Heart right ventricle (tissue), 16 donors: ENCODE results near the gene HOXC11. TPM values are rescaled to one million over a fixed set of nuclear protein-coding genes. Genes with fewer than 3 reads are reported as not detected.

Source experiments
- ATAC-seq, 8 donors: fragments of 200-7000 bp; cut with Tn5 transposase; one replicate each; pipeline ENCODE4 v1.9.1; 2020; ENCODE audit warnings: mild to moderate bottlenecking in 8 of 8, moderate library complexity in 8 of 8, moderate number of reproducible peaks in 1 of 8
- DNase-seq, 2 donors: peaks; one replicate each; pipeline ENCODE4 v3.0.0-alpha.2; 2020
- H3K27ac ChIP-seq, 10 donors: fragments of 200-600 bp; sonication (generic) in 2 of 10; one replicate each; pipeline versions ENCODE4 v1.5.0 to v1.8.0; 2020 to 2022; ENCODE audit warnings: mild to moderate bottlenecking in 3 of 10
- H3K27me3 ChIP-seq, 7 donors: fragments of 200-600 bp; one replicate each; pipeline ENCODE4 v1.8.0; 2021 to 2022; ENCODE audit warnings: mild to moderate bottlenecking in 2 of 7
- H3K36me3 ChIP-seq, 9 donors: fragments of 200-600 bp; sonication (generic) in 1 of 9; one replicate each; pipeline versions ENCODE4 v1.5.0 to v1.8.0; 2020 to 2022; ENCODE audit warnings: mild to moderate bottlenecking in 2 of 9
- H3K4me1 ChIP-seq, 9 donors: fragments of 200-600 bp; sonication (generic) in 1 of 9; one replicate each; pipeline versions ENCODE4 v1.5.0 to v1.8.0; 2020 to 2022; ENCODE audit warnings: mild to moderate bottlenecking in 4 of 9
- H3K4me3 ChIP-seq, 10 donors: fragments of 200-600 bp; sonication (generic) in 2 of 10; one replicate each; pipeline versions ENCODE4 v1.5.0 to v1.8.0; 2020 to 2022; ENCODE audit warnings: mild to moderate bottlenecking in 7 of 10, moderate library complexity in 2 of 10
- H3K9me3 ChIP-seq, 11 donors: fragments of 200-600 bp in 10 of 11; sonication (generic) in 2 of 11; one replicate each; pipeline versions ENCODE4 v1.5.0 to v1.8.0; 2013 to 2022; ENCODE audit warnings: mild to moderate bottlenecking in 2 of 11, control low read depth in 1 of 11, moderate library complexity in 1 of 11
- WGBS, 2 donors: extraction: QIAGEN DNeasy Blood & Tissue Kit; methylation state at CpG; one replicate each; pipeline ENCODE4 v1.1.7; 2013; ENCODE audit warnings: inconsistent platforms in 1 of 2; 5-methylcytosine and 5-hydroxymethylcytosine counted together
- intact Hi-C, 10 donors: fragments of 100-400 bp; cut with DNase I; formaldehyde crosslinking; loops; one replicate each; pipeline versions ENCODE4 v1.11.1 to v1.14.2; 2022
- polyA plus RNA-seq, 2 donors: library from polyadenylated mRNA; stranded (reverse); fragments of 200-250 nt; gene quantifications; one replicate each; pipeline ENCODE4 v1.2.3, GENCODE V29; 2013
- total RNA-seq, 10 donors: library from RNA; stranded (reverse); fragmentation: NEBNext Ultra II Directional in 3 of 10; extraction: Animal tissue kit (Norgen Biotek cat#: 25700) in 3 of 10; gene quantifications; one replicate each; pipeline versions ENCODE4 v1.2.1 to v1.2.4, GENCODE V29; 2021 to 2023
- TF ChIP-seq, protein P1 (sequence below), 9 donors: fragments of 200-600 bp; sonication (generic) in 2 of 9; IDR thresholded peaks; one replicate each; pipeline versions ENCODE4 v1.5.0 to v1.8.0; 2021 to 2022; ENCODE audit warnings: antibody characterized with exemption in 9 of 9, mild to moderate bottlenecking in 5 of 9, moderate library complexity in 1 of 9
- donor health status: Arrhythmogenic right ventricular cardiomyopathy.
- donor health status: ischemic (EF 13 %, LVEDD 7.1; RV severe dilation, severe dysfunction).
- donor health status: healthy with polysubstance abuse.
- donor health status: DM: no; HTN: yes; CAD: no.
- donor health status: DM: no; HTN: no; CAD: no.
- donor health status: ischemic (EF 25% LVEDD 6.9; RV normal size, moderate dysfunction).
- donor health status: ischemic (EF 25% LVEDD 5.7; RV mildly dilated, moderate dysfunction).
- donor health status: healthy.
- donor health status: DM: yes; HTN: yes; CAD: no.
- donor health status: Ischemic cardiomyopathy.
- donor health status: ischemic (EF 35%, LVEDD 5.7; RV mildly dilated, moderate dysfunction).
- donor health status: nonischemic (EF 11% LVEDD 7.7; RV severe dilation, severe dysfunction).
- donor health status: DM: yes; HTN: yes; CAD: no.
- donor health status: PGD.
- donor health status: ischemic (EF 29% LVEDD 5.4; RV normal size, mild dysfunction).
- donor health status: nonischemic (EF 23%, LVEDD 6.1; RV moderate dilation, normal function).

HOXC11 gene
- total and polyA plus RNA-seq, 12 donors: not detected

DNA sequence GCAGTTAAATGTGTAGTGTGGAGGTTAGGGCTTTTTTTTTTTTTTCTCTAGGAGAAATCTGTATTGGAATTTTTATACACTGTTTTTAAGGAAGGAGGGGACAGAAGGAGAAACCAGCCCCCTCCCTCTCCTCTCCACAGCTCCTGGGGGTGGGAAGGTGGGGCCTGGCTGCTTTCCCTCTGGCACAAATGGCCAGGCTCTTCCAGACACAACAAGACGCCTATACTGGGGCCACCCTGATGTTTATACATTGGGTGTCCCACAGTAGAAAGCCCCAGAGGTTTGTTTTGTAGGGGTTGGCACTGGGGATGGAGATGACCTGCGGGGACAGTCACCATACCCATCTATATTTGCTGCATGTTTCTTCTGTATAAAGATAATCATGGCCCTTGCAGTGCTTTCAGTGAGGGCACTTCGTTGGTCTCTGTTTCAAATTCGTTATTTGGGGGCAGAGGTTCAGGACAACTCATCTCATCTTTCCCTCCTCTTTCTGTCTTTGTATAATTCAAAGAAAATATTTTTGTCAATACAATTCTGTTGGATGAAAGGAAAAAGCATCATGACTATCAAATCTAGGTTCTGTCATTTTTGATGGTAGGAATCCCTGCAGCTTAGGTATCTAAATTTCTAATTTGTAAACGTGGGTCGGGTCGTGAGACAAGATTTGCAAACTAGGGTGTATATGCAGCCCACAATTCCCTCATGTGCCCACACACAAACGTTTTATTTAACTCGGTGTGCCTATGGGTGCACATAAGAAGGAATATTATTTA, 4.1 kb downstream of the HOXC11 start:
- H3K27me3 ChIP-seq: peaks cover 63 to 100% (median 98%) of the 10 kb centered on the region in 7 donors
- H3K4me1 ChIP-seq: peaks cover 2 to 28% (median 16%) of the 10 kb centered on the region in 9 donors
- no peak overlapping the region for H3K4me3 ChIP-seq
- intact Hi-C loops: no loop called here
- no peaks in the 10 kb centered on the region for H3K36me3 ChIP-seq
- 8 to 11% methylated on average over 9 of the region's 9 CpGs for WGBS, 2 donors
- H3K27ac ChIP-seq: no peak overlapping the region
- no peak for ATAC-seq
- TF ChIP-seq, protein P1, sequence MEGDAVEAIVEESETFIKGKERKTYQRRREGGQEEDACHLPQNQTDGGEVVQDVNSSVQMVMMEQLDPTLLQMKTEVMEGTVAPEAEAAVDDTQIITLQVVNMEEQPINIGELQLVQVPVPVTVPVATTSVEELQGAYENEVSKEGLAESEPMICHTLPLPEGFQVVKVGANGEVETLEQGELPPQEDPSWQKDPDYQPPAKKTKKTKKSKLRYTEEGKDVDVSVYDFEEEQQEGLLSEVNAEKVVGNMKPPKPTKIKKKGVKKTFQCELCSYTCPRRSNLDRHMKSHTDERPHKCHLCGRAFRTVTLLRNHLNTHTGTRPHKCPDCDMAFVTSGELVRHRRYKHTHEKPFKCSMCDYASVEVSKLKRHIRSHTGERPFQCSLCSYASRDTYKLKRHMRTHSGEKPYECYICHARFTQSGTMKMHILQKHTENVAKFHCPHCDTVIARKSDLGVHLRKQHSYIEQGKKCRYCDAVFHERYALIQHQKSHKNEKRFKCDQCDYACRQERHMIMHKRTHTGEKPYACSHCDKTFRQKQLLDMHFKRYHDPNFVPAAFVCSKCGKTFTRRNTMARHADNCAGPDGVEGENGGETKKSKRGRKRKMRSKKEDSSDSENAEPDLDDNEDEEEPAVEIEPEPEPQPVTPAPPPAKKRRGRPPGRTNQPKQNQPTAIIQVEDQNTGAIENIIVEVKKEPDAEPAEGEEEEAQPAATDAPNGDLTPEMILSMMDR (IDR thresholded peaks at IDR 0.05): no peak
- DNase-seq: no peak
- H3K9me3 ChIP-seq: no peaks in the 10 kb centered on the region

DNA sequence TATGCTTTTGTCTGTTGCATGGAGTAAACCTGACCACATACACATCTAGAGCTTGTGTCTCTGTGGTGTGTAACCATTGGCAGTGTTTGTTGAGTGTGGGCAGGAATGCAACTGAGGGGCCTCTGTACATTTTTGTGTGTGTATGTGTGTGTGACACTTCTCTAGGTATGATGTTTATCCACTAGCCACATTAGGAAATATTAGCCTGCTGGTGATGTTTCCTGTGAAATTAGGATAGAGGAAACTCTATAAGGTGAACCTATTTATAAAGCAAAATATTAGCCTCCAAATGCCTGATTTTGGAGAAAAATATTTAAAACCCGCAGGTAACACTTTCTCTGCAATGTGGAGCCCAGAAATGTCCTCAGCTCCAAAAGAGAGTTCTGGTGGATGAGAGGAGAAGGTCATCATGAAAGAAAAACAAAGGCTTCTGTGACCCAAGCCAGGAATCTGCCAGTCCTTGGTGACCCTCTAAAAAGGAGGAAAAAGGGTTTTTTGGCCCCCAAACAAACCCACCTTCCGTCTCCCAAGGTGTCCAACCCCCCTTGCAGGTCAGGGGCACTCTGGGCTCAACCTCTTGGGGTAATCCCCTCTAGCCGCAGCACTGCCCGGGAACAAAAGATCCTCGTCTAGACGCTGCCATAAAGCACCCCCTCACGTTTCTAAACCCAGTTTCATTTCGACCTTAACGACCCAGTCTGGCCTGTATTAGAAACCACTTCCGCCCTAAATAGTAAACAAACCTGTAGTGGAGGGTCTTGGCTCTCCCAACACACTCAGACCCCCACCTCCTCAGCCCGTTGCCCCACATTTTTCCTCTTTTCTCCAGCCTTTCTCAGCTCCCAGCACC, 4.9 kb downstream of the HOXC11 start:
- no peak for ATAC-seq
- peaks cover 2 to 28% (median 16%) of the 10 kb centered on the region in 9 donors for H3K4me1 ChIP-seq
- 3 to 6% methylated on average over 11 of the region's 11 CpGs for WGBS, 2 donors

DNA sequence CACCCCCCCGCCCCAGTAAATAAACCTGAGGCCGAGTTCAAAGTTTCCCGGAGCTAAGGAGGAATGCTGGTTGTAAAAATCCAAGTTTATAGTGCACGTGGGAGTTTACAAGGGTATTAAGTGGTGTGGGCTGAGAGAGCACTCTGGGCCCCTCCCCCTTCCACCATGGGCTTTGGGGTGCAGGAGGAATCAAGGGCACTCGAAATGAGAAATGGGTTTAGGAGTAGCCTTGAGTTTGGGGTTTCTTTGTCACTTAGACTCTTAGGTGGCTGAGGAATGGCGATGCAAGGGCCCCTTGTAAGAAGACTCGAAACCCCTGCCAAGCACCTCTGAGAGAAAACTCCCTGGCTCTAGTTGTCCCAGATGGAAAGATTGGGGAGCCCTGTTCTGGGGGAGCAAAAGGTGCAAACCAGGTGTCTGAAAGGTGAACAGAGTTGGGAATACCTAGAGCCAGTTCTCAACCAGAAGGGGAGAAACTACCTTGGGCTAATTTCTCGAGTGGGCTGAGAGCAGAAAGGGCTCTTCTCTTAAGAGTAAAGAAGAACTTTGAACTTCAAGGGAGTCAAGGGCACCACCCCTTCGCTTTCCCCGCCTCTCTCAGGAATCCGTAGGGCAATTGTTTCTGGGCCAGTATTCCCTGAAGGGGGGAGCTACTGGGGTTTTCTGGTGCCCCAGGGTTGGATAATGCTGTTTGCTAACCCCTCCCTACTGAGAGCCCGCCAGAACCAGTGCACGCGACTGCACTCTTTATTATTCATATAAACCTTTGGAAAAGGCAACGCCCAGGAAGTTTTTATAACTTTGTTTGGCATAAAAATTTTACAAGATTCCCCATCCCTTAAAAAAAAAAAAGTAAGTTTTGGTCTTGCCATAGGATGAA, 5.8 kb downstream of the HOXC11 start:
- WGBS, 2 donors: 6 to 13% methylated on average over 15 of the region's 15 CpGs
- no peak for DNase-seq
- H3K27ac ChIP-seq: no peak overlapping the region

More for the DNA sequence above, 4.9 kb downstream of the HOXC11 start:
- TF ChIP-seq, protein P1 (IDR thresholded peaks at IDR 0.05): no peak
- intact Hi-C loops: no loop called here
- Histone ChIP-seq H3K36me3 (no peaks in the 10 kb centered on the region), H3K27ac (no peak overlapping the region), H3K9me3 (no peaks in the 10 kb centered on the region), H3K4me3 (no peak overlapping the region), H3K27me3 (peaks cover 64 to 100% (median 98%) of the 10 kb centered on the region in 7 donors)
- no peak for DNase-seq

More for the DNA sequence above, 5.8 kb downstream of the HOXC11 start:
- intact Hi-C loops: no loop called here
- TF ChIP-seq, protein P1 (IDR thresholded peaks at IDR 0.05): no peak
- ATAC-seq: no peak
- Histone ChIP-seq H3K36me3 (no peaks in the 10 kb centered on the region), H3K9me3 (no peaks in the 10 kb centered on the region), H3K4me1 (peaks cover 2 to 23% (median 15%) of the 10 kb centered on the region in 9 donors), H3K4me3 (no peak overlapping the region), H3K27me3 (peaks cover 62 to 100% (median 98%) of the 10 kb centered on the region in 7 donors)
